ENCODE data around the gene UNC13A.

UNC13A gene
- long read RNA-seq, result 0 reads

GRCh38 chr19:17687857-17688784 is at the start of gene UNC13A:
Gene UNC13A (minus strand): TSS chr19:17688354. CDS start chr19:17688199, 155 bp downstream.
- TF ChIP-seq REST (IDR thresholded peaks at IDR 0.05; ENCODE audit: insufficient replicate concordance, low read depth) (peak; percentile 93), POLR2AphosphoS5 (IDR thresholded peaks at IDR 0.05; ENCODE audit: low read depth) (no peak), CTCF (IDR thresholded peaks at IDR 0.05; ENCODE audit: insufficient read depth, low read length) (no peak)
- Histone ChIP-seq H3K27me3 (ENCODE audit: insufficient read depth, poor library complexity, severe bottlenecking) (peaks cover 23% of the 10 kb centered on the region), H3K4me3 (replicated peaks; ENCODE audit: insufficient read depth, low read length) (no peak within 1 kb of the TSS), H3K27ac (replicated peaks) (no peak within 1 kb of the TSS)
- DNase-seq (ENCODE audit: low read depth in 1 of 2, low spot score in 1 of 2), result peak in 1 of 2 experiments; percentile 23

- DNase-seq (ENCODE audit: low read depth in 1 of 2, low spot score in 1 of 2), result no peak
- no peak overlapping the region for H3K27ac ChIP-seq (replicated peaks)
Measured at GRCh38 chr19:17737690-17738153, 49.6 kb upstream of the UNC13A start.

More at GRCh38 chr19:17737690-17738153, 49.6 kb upstream of the UNC13A start:
- Histone ChIP-seq H3K4me3 (replicated peaks; ENCODE audit: insufficient read depth, low read length) (no peak overlapping the region), H3K27me3 (ENCODE audit: insufficient read depth, poor library complexity, severe bottlenecking) (no peaks in the 10 kb centered on the region)
- TF ChIP-seq SPI1 (IDR thresholded peaks at IDR 0.05; ENCODE audit: borderline replicate concordance, low read depth) (no peak), REST (IDR thresholded peaks at IDR 0.05; ENCODE audit: insufficient replicate concordance, low read depth) (no peak), POLR2AphosphoS5 (IDR thresholded peaks at IDR 0.05; ENCODE audit: low read depth) (no peak), GABPA (IDR thresholded peaks at IDR 0.05; ENCODE audit: low read depth) (no peak), CTCF (IDR thresholded peaks at IDR 0.05; ENCODE audit: insufficient read depth, low read length) (no peak)

Data from HL-60 (cell line).